H9 (cell line): ENCODE data around the gene RPL18. TPM values are rescaled to one million over a fixed set of nuclear protein-coding genes. Genes with fewer than 3 reads are reported as not detected.

ENCODE experiments used
- DNase-seq: peaks from one replicate; pipeline ENCODE4 v3.0.0-alpha.2; 2017
- H2AFZ ChIP-seq: one replicate; pipeline ENCODE4 v1.6.1; 2013; ENCODE audit warnings: mild to moderate bottlenecking, low read length, control low read depth, moderate library complexity
- H2AK5ac ChIP-seq: 2 replicates; pipeline ENCODE4 v1.6.1; 2013; ENCODE audit warnings: low read length, control low read depth, mixed read lengths; ENCODE audit not compliant: insufficient read length
- H2BK120ac ChIP-seq: one replicate; pipeline ENCODE4 v1.6.1; 2013; ENCODE audit warnings: low read depth, mild to moderate bottlenecking, low read length, control low read depth, inconsistent platforms; ENCODE audit not compliant: poor library complexity, severe bottlenecking
- H2BK12ac ChIP-seq: 2 replicates; pipeline ENCODE4 v1.6.1; 2013; ENCODE audit warnings: low read length, control low read depth, mixed read lengths, low read depth; ENCODE audit not compliant: insufficient read length
- H2BK15ac ChIP-seq: 2 replicates; pipeline ENCODE4 v1.6.1; 2013; ENCODE audit warnings: low read depth, low read length, control low read depth
- H2BK20ac ChIP-seq: one replicate; pipeline ENCODE4 v1.6.1; 2013; ENCODE audit warnings: low read depth, mild to moderate bottlenecking, low read length, control low read depth, inconsistent platforms; ENCODE audit not compliant: poor library complexity, severe bottlenecking
- H2BK5ac ChIP-seq: 2 replicates; pipeline ENCODE4 v1.6.1; 2013; ENCODE audit warnings: low read length, control low read depth, mixed read lengths; ENCODE audit not compliant: insufficient read length
- H3K14ac ChIP-seq: 2 replicates; pipeline ENCODE4 v1.6.1; 2013; ENCODE audit warnings: low read length, control low read depth; ENCODE audit not compliant: insufficient read depth
- H3K18ac ChIP-seq: 2 replicates; pipeline ENCODE4 v1.6.1; 2013; ENCODE audit warnings: low read depth, mild to moderate bottlenecking, mixed read lengths, low read length, control low read depth; ENCODE audit not compliant: insufficient read length
- H3K23ac ChIP-seq: 2 replicates; pipeline ENCODE4 v1.6.1; 2013; ENCODE audit warnings: low read length, control low read depth, mixed read lengths, low read depth; ENCODE audit not compliant: insufficient read length
- H3K23me2 ChIP-seq: 2 replicates; pipeline ENCODE4 v1.6.1; 2013; ENCODE audit warnings: low read depth, mild to moderate bottlenecking, mixed read lengths, low read length, control low read depth; ENCODE audit not compliant: insufficient read length, poor library complexity, severe bottlenecking
- H3K27ac ChIP-seq: 2 replicates; pipeline ENCODE4 v1.5.1; 2013; ENCODE audit warnings: low read length, control low read depth, mixed read lengths, low read depth; ENCODE audit not compliant: insufficient read length
- H3K27me3 ChIP-seq: 2 replicates; pipeline ENCODE4 v1.6.1; 2013; ENCODE audit warnings: low read length, control low read depth, inconsistent platforms; ENCODE audit not compliant: insufficient read depth
- H3K4ac ChIP-seq: 2 replicates; pipeline ENCODE4 v1.6.1; 2013; ENCODE audit warnings: low read depth, mild to moderate bottlenecking, control low read depth, inconsistent platforms, low read length, moderate library complexity
- H3K4me1 ChIP-seq: 2 replicates; pipeline ENCODE4 v1.6.1; 2013; ENCODE audit warnings: low read length, control low read depth, inconsistent platforms; ENCODE audit not compliant: insufficient read depth
- H3K4me2 ChIP-seq: 2 replicates; pipeline ENCODE4 v1.6.1; 2013; ENCODE audit warnings: low read length, control low read depth, mixed read lengths; ENCODE audit not compliant: insufficient read length, insufficient read depth
- H3K56ac ChIP-seq: 2 replicates; pipeline ENCODE4 v1.6.1; 2013; ENCODE audit warnings: low read depth, mild to moderate bottlenecking, mixed read lengths, low read length, control low read depth; ENCODE audit not compliant: insufficient read length
- H3K79me1 ChIP-seq: 2 replicates; pipeline ENCODE4 v1.6.1; 2013; ENCODE audit warnings: low read depth, mild to moderate bottlenecking, moderate library complexity, low read length, control low read depth, inconsistent platforms; ENCODE audit not compliant: insufficient read depth, poor library complexity, severe bottlenecking
- H3K79me2 ChIP-seq: 2 replicates; pipeline ENCODE4 v1.6.1; 2013; ENCODE audit warnings: low read length, control low read depth, inconsistent platforms; ENCODE audit not compliant: insufficient read depth
- H3K9ac ChIP-seq: 2 replicates; pipeline ENCODE4 v1.6.1; 2013; ENCODE audit warnings: low read length, control low read depth, mixed read lengths; ENCODE audit not compliant: insufficient read length; ENCODE audit errors: extremely low read depth
- H3K9me3 ChIP-seq: one replicate; pipeline ENCODE4 v1.6.1; 2013; ENCODE audit warnings: low read depth, low read length, inconsistent platforms; ENCODE audit not compliant: control insufficient read depth
- H3T11ph ChIP-seq: one replicate; pipeline ENCODE4 v1.6.1; 2013; ENCODE audit warnings: mild to moderate bottlenecking, low read length, control low read depth, inconsistent platforms
- H4K20me1 ChIP-seq: one replicate; pipeline ENCODE4 v1.6.1; 2013; ENCODE audit not compliant: control insufficient read depth, insufficient read length, insufficient read depth
- H4K5ac ChIP-seq: 2 replicates; pipeline ENCODE4 v1.6.1; 2013; ENCODE audit warnings: low read depth, mild to moderate bottlenecking, mixed read lengths, low read length, control low read depth; ENCODE audit not compliant: insufficient read length
- H4K8ac ChIP-seq: replicated peaks from 2 replicates; pipeline ENCODE4 v1.6.1; 2013; ENCODE audit warnings: low read length, control low read depth, mixed read lengths, low read depth; ENCODE audit not compliant: insufficient read length
- H4K91ac ChIP-seq: 2 replicates; pipeline ENCODE4 v1.6.1; 2013; ENCODE audit warnings: low read depth, mild to moderate bottlenecking, moderate library complexity, mixed read lengths, low read length, control low read depth; ENCODE audit not compliant: insufficient read length
- H3K27ac Mint-ChIP-seq, 3 experiments: 2 replicates in 2 of 3; 3 replicates in 1 of 3; pipeline ENCODE4 v1.8.0; 2020 to 2021; ENCODE audit warnings: mixed read lengths in 3 of 3, mild to moderate bottlenecking in 1 of 3, moderate library complexity in 1 of 3
- H3K27me3 Mint-ChIP-seq: 2 replicates; pipeline ENCODE4 v1.8.0; 2021; ENCODE audit warnings: low read depth, mild to moderate bottlenecking, moderate library complexity, mixed read lengths
- H3K36me3 Mint-ChIP-seq, 3 experiments: 2 replicates in 2 of 3; 3 replicates in 1 of 3; pipeline ENCODE4 v1.8.0; 2020 to 2021; ENCODE audit warnings: low read depth in 3 of 3, mixed read lengths in 3 of 3; ENCODE audit not compliant: insufficient read depth in 1 of 3
- H3K4me1 Mint-ChIP-seq, 2 experiments: 2 replicates each; pipeline ENCODE4 v1.8.0; 2020; ENCODE audit warnings: mixed read lengths in 2 of 2
- H3K4me3 Mint-ChIP-seq, 2 experiments: 2 replicates in 1 of 2; 3 replicates in 1 of 2; pipeline ENCODE4 v1.8.0; 2020 to 2021; ENCODE audit warnings: mild to moderate bottlenecking in 2 of 2, mixed read lengths in 2 of 2, moderate library complexity in 1 of 2
- H3K9me3 Mint-ChIP-seq, 2 experiments: 2 replicates in 1 of 2; 3 replicates in 1 of 2; pipeline ENCODE4 v1.8.0; 2020; ENCODE audit warnings: mild to moderate bottlenecking in 2 of 2, mixed read lengths in 2 of 2, moderate library complexity in 1 of 2
- CTCF ChIP-seq: fragments of 200-600 bp; sonication (generic); conservative IDR thresholded peaks from 3 replicates; pipeline ENCODE4 v1.8.0; 2021; ENCODE audit warnings: antibody characterized with exemption, mild to moderate bottlenecking
- WGBS: extraction: QIAGEN DNeasy Blood & Tissue Kit; methylation state at CpG from one replicate; pipeline ENCODE4 v1.1.7; 2013; ENCODE audit warnings: missing lambda C conversion rate, low lambda C conversion rate, mixed read lengths; ENCODE audit not compliant: insufficient read length; ENCODE audit errors: extremely low coverage; 5-methylcytosine and 5-hydroxymethylcytosine counted together
- total RNA-seq: library from RNA; stranded (reverse); gene quantifications from 2 replicates; pipeline ENCODE4 v1.2.1, GENCODE V29; 2021

The RPL18 gene
- total RNA-seq, 1 experiment from 2014 or later, result 1,855 TPM

GRCh38 chr19:48638831-48639381 lies 19.9 kb upstream of the RPL18 start:
- Histone ChIP-seq H2AK5ac (no peak overlapping the region), H4K20me1 (no peaks in the 10 kb centered on the region), H4K91ac (no peak overlapping the region), H3K79me1 (no peaks in the 10 kb centered on the region), H3K23me2 (peaks cover 21% of the 10 kb centered on the region), H3K79me2 (no peaks in the 10 kb centered on the region), H3K4me2 (peak overlapping the region; percentile 63), H3K9me3 (no peaks in the 10 kb centered on the region), H3K27me3 (no peaks in the 10 kb centered on the region; the same call in 1 of the 2 replicates), H3K56ac (no peak overlapping the region), H4K5ac (no peak overlapping the region), H3K27ac (peak overlapping the region; percentile 60), H3T11ph (no peak overlapping the region), H3K14ac (no peak overlapping the region), H2BK15ac (no peak overlapping the region), H3K4ac (no peak overlapping the region), H2AFZ (no peak overlapping the region), H3K23ac (no peak overlapping the region), H2BK20ac (no peak overlapping the region), H2BK5ac (no peak overlapping the region), H3K18ac (peak overlapping the region; percentile 69), H2BK120ac (no peak overlapping the region), H4K8ac (no peak overlapping the region), H2BK12ac (no peak overlapping the region), H3K4me1 (peaks cover 6% of the 10 kb centered on the region; the same call in 1 of the 2 replicates), H3K9ac (no peak overlapping the region)
- no peak for TF ChIP-seq CTCF
- peaks cover 32 to 42% of the 10 kb centered on the region in 2 experiments for H3K4me1 Mint-ChIP-seq
- H3K36me3 Mint-ChIP-seq, result peaks cover 14 to 36% (median 35%) of the 10 kb centered on the region in 3 experiments
- peaks cover 4% of the 10 kb centered on the region for H3K27me3 Mint-ChIP-seq
- WGBS, result no CpG with 5 or more reads among the region's 16 CpGs
- peak; percentile 90 for DNase-seq
- no peaks in the 10 kb centered on the region; a peak in 1 of 5 replicates for H3K9me3 Mint-ChIP-seq
- H3K4me3 Mint-ChIP-seq, result peak overlapping the region; percentile 82 to 89
- peak overlapping the region; percentile 68 to 95 (median 83) for H3K27ac Mint-ChIP-seq
